ENCODE results near the gene PKP4. TPM values are rescaled to one million over a fixed set of nuclear protein-coding genes. Genes with fewer than 3 reads are reported as not detected.

The PKP4 gene
- total and polyA plus RNA-seq, 2 of the 8 experiments (the other 6 are each of a cell fraction or from before 2014, with no cell fraction given) = 48.2 to 88.0 TPM

DNA sequence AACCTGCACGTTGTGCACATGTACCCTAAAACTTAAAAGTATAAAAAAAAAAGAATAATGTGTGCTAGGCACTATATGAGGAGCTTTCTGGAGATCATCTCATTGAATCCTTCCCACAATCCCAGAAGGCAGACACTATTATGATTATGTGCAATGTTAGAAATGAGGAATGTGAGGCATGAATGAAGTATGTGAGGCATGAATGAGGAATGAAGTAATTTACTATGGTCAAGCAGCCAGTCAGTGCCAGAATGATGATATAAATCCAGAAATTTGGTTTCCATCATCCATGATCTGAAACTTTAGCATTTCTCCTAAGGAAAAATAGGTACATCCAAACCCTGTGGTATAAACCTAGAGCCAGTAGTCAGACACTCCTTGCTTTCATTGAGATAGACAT lies 42.2 kb upstream of the PKP4 start:
- WGBS, 2 experiments (ENCODE audit: extremely low coverage in 1 of 2, insufficient coverage in 1 of 2, insufficient read length in 1 of 2, insufficient replicate concordance in 2 of 2, low coverage in 1 of 2, low lambda C conversion rate in 2 of 2, missing lambda C conversion rate in 1 of 2) = 92% methylated on average over 1 of the region's 1 CpG; no CpG with 5 or more reads in 1 of the 2 experiments
- Histone ChIP-seq H2BK20ac (ENCODE audit: low read length) (no peak overlapping the region), H3K23me2 (ENCODE audit: low read depth, low read length) (peaks cover 2% of the 10 kb centered on the region; the same call in 1 of the 2 replicates), H2BK12ac (ENCODE audit: low read depth, low read length) (no peak overlapping the region), H3K27ac (ENCODE audit: low read depth, low read length) (no peak overlapping the region), H3K4ac (replicated peaks; ENCODE audit: insufficient read length, low read depth, low read length) (no peak overlapping the region), H3K56ac (replicated peaks; ENCODE audit: insufficient read length, low read depth, low read length) (no peak overlapping the region), H3K23ac (ENCODE audit: insufficient read length) (no peak overlapping the region), H4K91ac (replicated peaks; ENCODE audit: insufficient read length, low read length) (no peak overlapping the region), H3K9ac (replicated peaks in 1 of 4; ENCODE audit: extremely low read depth in 1 of 4, low read depth in 3 of 4, low read length in 3 of 4) (no peak overlapping the region), H2BK5ac (ENCODE audit: low read depth, low read length) (no peak overlapping the region), H3K4me2 (ENCODE audit: insufficient read depth in 1 of 2, low read depth in 2 of 2, low read length in 2 of 2) (no peak overlapping the region), H2BK15ac (ENCODE audit: low read length) (no peak overlapping the region), H4K5ac (ENCODE audit: insufficient read length, low read depth, low read length) (no peak overlapping the region), H2BK120ac (replicated peaks; ENCODE audit: low read depth, low read length) (no peak overlapping the region), H3K4me3 (ENCODE audit: extremely low read depth in 1 of 4, insufficient read depth in 2 of 4, low read depth in 3 of 4, low read length in 4 of 4) (no peak overlapping the region), H4K20me1 (replicated peaks in 1 of 2; ENCODE audit: control insufficient read depth in 1 of 2, insufficient read depth in 2 of 2, low read length in 2 of 2) (no peaks in the 10 kb centered on the region), H3K4me1 (replicated peaks in 1 of 4; ENCODE audit: control insufficient read depth in 3 of 4, insufficient read depth in 4 of 4, low read length in 3 of 4) (peaks cover 3 to 22% (median 4%) of the 10 kb centered on the region in 4 experiments; a peak in 4 of 7 replicates), H3K79me2 (ENCODE audit: control insufficient read depth in 1 of 2, insufficient read depth in 2 of 2, low read length in 2 of 2) (no peaks in the 10 kb centered on the region), H2AK5ac (ENCODE audit: low read depth, low read length) (no peak overlapping the region), H3K79me1 (ENCODE audit: low read depth, low read length) (no peaks in the 10 kb centered on the region), H3K14ac (ENCODE audit: insufficient read length) (no peak overlapping the region), H3K36me3 (ENCODE audit: control insufficient read depth in 2 of 4, insufficient read depth in 4 of 4, low read length in 3 of 4) (peaks cover 0 to 2% (median 0%) of the 10 kb centered on the region in 4 experiments; a peak in 2 of 8 replicates), H2AFZ (ENCODE audit: low read length) (no peak overlapping the region), H3K18ac (ENCODE audit: extremely low read depth, low read length) (no peak overlapping the region), H3K27me3 (replicated peaks in 1 of 4; ENCODE audit: control insufficient read depth in 3 of 4, extremely low read depth in 1 of 4, insufficient read depth in 3 of 4, low read length in 3 of 4) (peaks cover 1 to 9% (median 9%) of the 10 kb centered on the region in 4 experiments; a peak in 5 of 7 replicates), H3K9me3 (ENCODE audit: insufficient read depth in 2 of 2, low read depth in 1 of 2, low read length in 1 of 2) (peaks cover 3 to 11% of the 10 kb centered on the region in 2 experiments; a peak in 3 of 4 replicates), H4K8ac (ENCODE audit: extremely low read depth, insufficient read depth, low read length) (no peak overlapping the region)
- ChIA-PET POLR2A (ENCODE audit: partially characterized antibody) (no interaction called here), CTCF (ENCODE audit: partially characterized antibody) (no interaction called here)
- DNase-seq (ENCODE audit: low read depth in 1 of 2, low spot score in 2 of 2) (no peak), FAIRE-seq (no peak)
- TF ChIP-seq, protein P1, sequence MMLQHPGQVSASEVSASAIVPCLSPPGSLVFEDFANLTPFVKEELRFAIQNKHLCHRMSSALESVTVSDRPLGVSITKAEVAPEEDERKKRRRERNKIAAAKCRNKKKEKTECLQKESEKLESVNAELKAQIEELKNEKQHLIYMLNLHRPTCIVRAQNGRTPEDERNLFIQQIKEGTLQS (IDR thresholded peaks at IDR 0.05; ENCODE audit: insufficient read depth, low read depth, low read length) = no peak
- no peak for TF ChIP-seq SIN3A (conservative IDR thresholded peaks at IDR 0.05 in 1 of 2, IDR thresholded peaks at IDR 0.05 in 1 of 2; ENCODE audit: low read depth in 1 of 2, low read length in 2 of 2)
- TF ChIP-seq ASH2L (IDR thresholded peaks at IDR 0.05; ENCODE audit: low read length) = no peak
- no peak for TF ChIP-seq ZNF274 (IDR thresholded peaks at IDR 0.05; ENCODE audit: borderline replicate concordance, extremely low read depth, low read length)
- TF ChIP-seq SIX5 (IDR thresholded peaks at IDR 0.05; ENCODE audit: low read depth, low read length) = no peak
- TF ChIP-seq SAP30 (IDR thresholded peaks at IDR 0.05; ENCODE audit: insufficient read depth, insufficient replicate concordance, low read length) = no peak
- no peak for TF ChIP-seq BRCA1 (IDR thresholded peaks at IDR 0.05; ENCODE audit: low read depth, low read length)
- TF ChIP-seq TEAD4 (IDR thresholded peaks at IDR 0.05; ENCODE audit: low read depth, low read length) = no peak
- no peak for TF ChIP-seq EZH2 (IDR thresholded peaks at IDR 0.05; ENCODE audit: low read depth, low read length, severe bottlenecking)
- no peak for TF ChIP-seq RXRA (IDR thresholded peaks at IDR 0.05; ENCODE audit: insufficient read depth, low read depth, low read length)
